ENCODE results near the gene MMP26.

The MMP26 gene

GRCh38 chr11:4671741-4672140 lies 32.8 kb upstream of the MMP26 start:
- no peak overlapping the region for H3K4me3 ChIP-seq (ENCODE audit: low read depth, low read length)
- TF ChIP-seq CTCF (IDR thresholded peaks at IDR 0.05; ENCODE audit: borderline replicate concordance, insufficient read depth, low read depth, low read length) = no peak

DNA sequence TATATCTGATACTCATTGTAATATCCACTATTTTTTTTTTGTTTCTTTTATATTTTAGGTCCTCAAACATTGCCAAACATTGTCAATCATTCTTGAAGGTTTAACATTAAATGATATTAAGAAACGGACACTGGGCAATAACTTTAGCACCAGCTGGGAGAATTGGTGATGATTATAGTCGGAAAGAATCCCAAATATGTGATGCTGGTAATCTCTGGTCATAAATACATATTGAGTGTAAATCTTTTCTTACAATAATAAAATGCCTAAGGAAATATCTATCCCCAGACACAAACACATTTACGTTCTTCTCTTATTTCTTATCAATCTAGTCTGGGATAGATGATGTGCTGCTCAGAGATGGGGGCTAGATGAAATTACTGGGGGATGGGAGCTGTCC lies 32.1 kb upstream of the MMP26 start:
- no peak for TF ChIP-seq CTCF (IDR thresholded peaks at IDR 0.05; ENCODE audit: borderline replicate concordance, insufficient read depth, low read depth, low read length)
- H3K4me3 ChIP-seq (ENCODE audit: low read depth, low read length) = no peak overlapping the region

- TF ChIP-seq CTCF (IDR thresholded peaks at IDR 0.05; ENCODE audit: borderline replicate concordance, insufficient read depth, low read depth, low read length) = no peak
- no peak overlapping the region for H3K4me3 ChIP-seq (ENCODE audit: low read depth, low read length)
Observed at GRCh38 chr11:4673781-4674180, 30.8 kb upstream of the MMP26 start.

- no peak overlapping the region for H3K4me3 ChIP-seq (ENCODE audit: low read depth, low read length)
- no peak for TF ChIP-seq CTCF (IDR thresholded peaks at IDR 0.05; ENCODE audit: borderline replicate concordance, insufficient read depth, low read depth, low read length)
Observed at GRCh38 chr11:4677948-4678347, 26.6 kb upstream of the MMP26 start.

- H3K4me3 ChIP-seq (ENCODE audit: low read depth, low read length) = no peak overlapping the region
- no peak for TF ChIP-seq CTCF (IDR thresholded peaks at IDR 0.05; ENCODE audit: borderline replicate concordance, insufficient read depth, low read depth, low read length)
Observed at GRCh38 chr11:4680341-4680740, 24.2 kb upstream of the MMP26 start.

GRCh38 chr11:4682623-4683419 lies 21.8 kb upstream of the MMP26 start:
- no peak overlapping the region for H3K4me3 ChIP-seq (ENCODE audit: low read depth, low read length)
- no peak for TF ChIP-seq CTCF (IDR thresholded peaks at IDR 0.05; ENCODE audit: borderline replicate concordance, insufficient read depth, low read depth, low read length)

- no peak overlapping the region for H3K4me3 ChIP-seq (ENCODE audit: low read depth, low read length)
Observed at GRCh38 chr11:4684631-4685285, 19.8 kb upstream of the MMP26 start.

More at GRCh38 chr11:4684631-4685285, 19.8 kb upstream of the MMP26 start:
- TF ChIP-seq CTCF (IDR thresholded peaks at IDR 0.05; ENCODE audit: borderline replicate concordance, insufficient read depth, low read depth, low read length) = no peak
